GM12878 (cell line): ENCODE results near the gene MMP14. TPM values are rescaled to one million over a fixed set of nuclear protein-coding genes. Genes with fewer than 3 reads are reported as not detected.
A peak's percentile ranks its signal among the peaks of the same experiment; 100 is the strongest.

Experiments
- BCL11A ChIP-seq: IDR thresholded peaks from 2 replicates; pipeline ENCODE4 v1.6.1; 2011; ENCODE audit warnings: low read depth, low read length
- BMI1 ChIP-seq: fragments of 450-650 bp; IDR thresholded peaks from 2 replicates; pipeline ENCODE4 v1.6.1; 2016; ENCODE audit warnings: mild to moderate bottlenecking, moderate library complexity, borderline replicate concordance
- CEBPB ChIP-seq, 2 experiments: fragments of 150-350 bp in 1 of 2; IDR thresholded peaks; 2 replicates each; pipeline ENCODE4 v1.6.1; 2012 to 2014; ENCODE audit warnings: low read depth in 2 of 2, low read length in 2 of 2, borderline replicate concordance in 1 of 2, inconsistent platforms in 1 of 2
- CUX1 ChIP-seq: IDR thresholded peaks from 2 replicates; pipeline ENCODE4 v1.6.1; 2012; ENCODE audit warnings: improper control_type of control experiment, low read depth, low read length; ENCODE audit not compliant: insufficient replicate concordance
- E2F8 ChIP-seq: fragments of 450-650 bp; IDR thresholded peaks from 2 replicates; pipeline ENCODE4 v1.6.1; 2018; ENCODE audit warnings: mild to moderate bottlenecking, low read depth, moderate library complexity; ENCODE audit not compliant: partially characterized antibody
- HCFC1 ChIP-seq: fragments of 150-350 bp; IDR thresholded peaks from 2 replicates; pipeline ENCODE4 v1.6.1; 2014; ENCODE audit warnings: low read length
- HDAC6 ChIP-seq: fragments of 200-600 bp; sonication (generic); IDR thresholded peaks from one replicate; pipeline ENCODE4 v1.8.0; 2017; ENCODE audit warnings: antibody characterized with exemption; ENCODE audit not compliant: unreplicated experiment
- KLF5 ChIP-seq: fragments of 450-650 bp; IDR thresholded peaks from 2 replicates; pipeline ENCODE4 v1.6.1; 2014; ENCODE audit warnings: mild to moderate bottlenecking; ENCODE audit not compliant: partially characterized antibody
- MTA2 ChIP-seq: fragments of 450-650 bp; IDR thresholded peaks from 2 replicates; pipeline ENCODE4 v1.6.1; 2016; ENCODE audit warnings: low read depth, mild to moderate bottlenecking, moderate library complexity
- MYC ChIP-seq: IDR thresholded peaks from 2 replicates; pipeline ENCODE4 v1.6.1; 2011; ENCODE audit warnings: mild to moderate bottlenecking, low read length, moderate library complexity, inconsistent platforms; ENCODE audit not compliant: insufficient read depth, insufficient replicate concordance, insufficient read length, severe bottlenecking
- NBN ChIP-seq: fragments of 450-650 bp; IDR thresholded peaks from 2 replicates; pipeline ENCODE4 v1.6.1; 2016
- PAX5 ChIP-seq: IDR thresholded peaks from 2 replicates; pipeline ENCODE4 v1.6.1; 2011; ENCODE audit warnings: low read depth, low read length, borderline replicate concordance
- PML ChIP-seq: IDR thresholded peaks from 2 replicates; pipeline ENCODE4 v1.6.1; 2012; ENCODE audit warnings: low read length, inconsistent platforms
- SMC3 ChIP-seq: IDR thresholded peaks from 2 replicates; pipeline ENCODE4 v1.6.1; 2011; ENCODE audit warnings: low read length, improper control_type of control experiment, borderline replicate concordance
- SP1 ChIP-seq: IDR thresholded peaks from one replicate; pipeline ENCODE4 v1.6.1; 2011; ENCODE audit warnings: low read depth, low read length
- SREBF2 ChIP-seq: IDR thresholded peaks from 2 replicates; pipeline ENCODE4 v1.6.1; 2012; ENCODE audit warnings: mild to moderate bottlenecking, low read length
- SRF ChIP-seq, 2 experiments: IDR thresholded peaks; 2 replicates each; pipeline ENCODE4 v1.6.1; 2011; ENCODE audit warnings: low read depth in 2 of 2, low read length in 2 of 2, mild to moderate bottlenecking in 1 of 2, moderate library complexity in 1 of 2
- SUZ12 ChIP-seq: fragments of 200-600 bp; sonication (generic); IDR thresholded peaks from one replicate; pipeline ENCODE4 v1.6.1; 2018; ENCODE audit warnings: antibody characterized with exemption, mild to moderate bottlenecking; ENCODE audit not compliant: unreplicated experiment
- TCF12 ChIP-seq: IDR thresholded peaks from 2 replicates; pipeline ENCODE4 v1.6.1; 2011; ENCODE audit warnings: low read depth, mild to moderate bottlenecking, low read length
- TCF3 ChIP-seq: IDR thresholded peaks from 2 replicates; pipeline ENCODE4 v1.6.1; 2012; ENCODE audit warnings: low read depth, mild to moderate bottlenecking, low read length, borderline replicate concordance; ENCODE audit not compliant: insufficient read depth
- YY1 ChIP-seq: IDR thresholded peaks from 2 replicates; pipeline ENCODE4 v1.6.1; 2011; ENCODE audit warnings: low read depth, mild to moderate bottlenecking, low read length
- ZNF384 ChIP-seq: IDR thresholded peaks from 2 replicates; pipeline ENCODE4 v1.6.1; 2012; ENCODE audit warnings: low read depth, mild to moderate bottlenecking, low read length, improper control_type of control experiment, borderline replicate concordance
- ZZZ3 ChIP-seq: IDR thresholded peaks from 2 replicates; pipeline ENCODE4 v1.6.1; 2011; ENCODE audit warnings: low read depth; ENCODE audit not compliant: control insufficient read depth, insufficient read length
- polyA plus RNA-seq, 11 experiments: library from polyadenylated mRNA; depleted of rRNA in 4 of 11; unstranded in 6 of 11; stranded (reverse) in 5 of 11; fragments of >200 nt; fragmentation: Nextera tagmentation in 4 of 11; fragmentation: Illumina TruSeq in 1 of 11; extraction: Ambion mirVana in 4 of 11; extraction: Trizol in 1 of 11; gene quantifications; 1 replicate in 1 of 11; 2 replicates in 10 of 11; pipeline versions ENCODE4 v1.2.1 to v1.2.3, GENCODE V29; 2011 to 2016; ENCODE audit warnings: inconsistent platforms in 2 of 11, missing spikeins in 2 of 11, low read depth in 1 of 11
- total RNA-seq, 4 experiments: library from RNA; depleted of rRNA in 3 of 4; stranded (reverse); fragments of >200 nt in 3 of 4; fragmentation: Illumina TruSeq in 1 of 4; extraction: Trizol in 1 of 4; gene quantifications; 2 replicates each; pipeline versions ENCODE4 v1.2.1 to v1.2.3, GENCODE V29; 2013 to 2021

The MMP14 gene
- total and polyA plus RNA-seq, 10 of the 15 experiments (the other 5 are each of a cell fraction or from before 2014, with no cell fraction given): 0.31 to 1.9 (median 0.70) TPM; not detected in 2

GRCh38 chr14:22852940-22853767 is 16.8 kb downstream of the MMP14 start (continued):
- TF ChIP-seq CEBPB (IDR thresholded peaks at IDR 0.05; ENCODE audit: borderline replicate concordance in 1 of 2, low read depth in 2 of 2, low read length in 2 of 2) (peak in 1 of 2 experiments; percentile 30; a peak in 1 of 4 replicates), MTA2 (0 out of 2 replicates have a peak, but pooled peaks have one; percentile 16), E2F8 (no peak), NBN (peak; percentile 71), SUZ12 (no peak), ZNF384 (no peak), MYC (no peak), KLF5 (peak; percentile 17), TCF3 (0 out of 2 replicates have a peak, but pooled peaks have one; percentile 41), BCL11A (no peak), PAX5 (0 out of 2 replicates have a peak, but pooled peaks have one; percentile 27), HDAC6 (no peak), SREBF2 (no peak), SMC3 (peak; percentile 98), SP1 (no peak), ZZZ3 (no peak), CUX1 (no peak), PML (no peak), SRF (IDR thresholded peaks at IDR 0.05; ENCODE audit: low read depth in 2 of 2, low read length in 2 of 2) (no peak), TCF12 (0 out of 2 replicates have a peak, but pooled peaks have one; percentile 54), YY1 (peak; percentile 89), BMI1 (no peak), HCFC1 (no peak)
